NCI-H128 (cell line): Measurements from ENCODE around the gene CDKN2B-AS1.
"Not testable (repeated sequence)": the region's sequence is repeated elsewhere in the genome, so short reads cannot be mapped to it uniquely, and the experiment has no call there.

Experiments
- DNase-seq: peaks from one replicate; lab custom pipeline; 2025; ENCODE audit not compliant: unreplicated experiment; lab: John Stamatoyannopoulos, UW

Gene CDKN2B-AS1

GRCh38 chr9:21994556-21995005 is at the start of gene CDKN2B-AS1:
CDKN2B-AS1 (plus strand) TSS chr9:21994791.
- DNase-seq, result peak; percentile 64

DNA sequence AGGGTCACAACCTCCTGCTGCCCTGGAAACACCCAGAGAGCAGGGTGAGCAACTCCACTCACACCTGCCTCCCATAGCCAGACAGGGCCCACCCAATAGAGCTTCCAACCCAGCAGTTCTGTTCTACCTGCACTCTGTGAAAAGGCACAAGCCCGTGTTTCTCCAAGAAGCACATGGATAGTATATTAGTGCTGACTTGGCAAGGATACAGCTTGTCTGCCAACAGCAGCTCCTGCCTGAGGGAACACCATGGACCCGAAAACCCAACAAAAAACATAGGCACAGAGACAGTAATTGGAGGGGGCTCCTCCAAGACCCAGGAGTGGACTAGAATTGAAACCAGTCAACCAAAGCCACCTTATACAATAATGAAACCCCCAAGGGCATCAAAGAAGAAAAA is 49.0 kb upstream of the CDKN2B-AS1 start:
- DNase-seq, result no peak

DNA sequence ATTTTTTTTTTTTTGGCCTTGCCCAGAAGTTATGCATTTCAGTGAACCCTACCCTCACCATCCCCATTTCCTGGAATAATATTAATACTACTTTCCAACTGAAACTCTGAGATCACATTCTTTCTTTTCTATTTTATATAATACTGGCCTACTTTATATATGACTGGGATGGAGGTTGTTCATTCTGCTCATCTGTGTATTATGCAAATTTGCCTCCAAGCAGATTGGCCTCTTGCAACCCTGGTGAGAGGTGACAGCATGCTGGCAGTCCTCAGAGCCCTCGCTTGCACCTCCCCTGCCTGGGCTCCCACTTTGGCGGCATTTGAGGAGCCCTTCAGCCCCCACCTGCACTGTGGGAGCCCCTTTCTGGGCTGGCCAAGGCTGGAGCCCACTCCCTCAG is 35.8 kb upstream of the CDKN2B-AS1 start:
- DNase-seq, result no peak

- not testable (repeated sequence) for DNase-seq
These were observed 35.3 kb upstream of the CDKN2B-AS1 start for GRCh38 chr9:21959268-21959667.

GRCh38 chr9:21961569-21961968 is 33.0 kb upstream of the CDKN2B-AS1 start:
- DNase-seq, result no peak

GRCh38 chr9:21964925-21965385 is 29.6 kb upstream of the CDKN2B-AS1 start:
- no peak for DNase-seq

GRCh38 chr9:21965401-21965951 is 29.1 kb upstream of the CDKN2B-AS1 start:
- DNase-seq, result no peak

DNA sequence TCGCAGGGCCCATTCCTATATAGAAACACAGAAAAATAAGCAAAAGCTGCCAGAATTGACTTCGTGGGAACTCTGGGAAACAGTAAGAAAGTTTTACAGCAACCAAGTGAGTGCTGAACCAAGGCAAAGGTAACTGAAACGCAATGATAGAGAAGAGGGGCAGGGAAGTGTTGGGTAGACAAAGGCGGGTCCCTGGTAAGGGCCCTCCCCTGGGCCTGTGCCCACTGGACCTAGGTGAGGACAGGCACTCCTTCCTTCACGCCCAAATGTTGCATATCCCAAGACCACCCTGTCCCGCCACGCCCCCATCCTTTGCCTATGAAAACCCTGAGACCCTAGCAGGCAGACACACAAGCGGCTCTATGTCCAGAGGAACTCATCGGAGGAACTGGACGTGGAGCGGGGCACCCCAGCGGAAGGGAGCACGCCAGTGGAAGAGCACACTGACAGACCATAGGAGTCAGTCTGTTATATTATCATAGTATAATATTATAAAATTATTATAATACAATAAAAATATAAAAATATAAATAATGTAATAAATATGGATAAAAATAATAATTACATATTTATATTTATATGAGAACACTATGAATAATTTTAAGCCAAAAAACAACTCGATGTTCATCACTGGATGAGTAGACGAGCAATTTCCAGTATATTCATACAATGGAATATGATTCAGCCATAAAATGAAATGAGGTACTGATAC is 28.3 kb upstream of the CDKN2B-AS1 start:
- no peak for DNase-seq

GRCh38 chr9:21967169-21967568 is 27.4 kb upstream of the CDKN2B-AS1 start:
- DNase-seq, result no peak

DNA sequence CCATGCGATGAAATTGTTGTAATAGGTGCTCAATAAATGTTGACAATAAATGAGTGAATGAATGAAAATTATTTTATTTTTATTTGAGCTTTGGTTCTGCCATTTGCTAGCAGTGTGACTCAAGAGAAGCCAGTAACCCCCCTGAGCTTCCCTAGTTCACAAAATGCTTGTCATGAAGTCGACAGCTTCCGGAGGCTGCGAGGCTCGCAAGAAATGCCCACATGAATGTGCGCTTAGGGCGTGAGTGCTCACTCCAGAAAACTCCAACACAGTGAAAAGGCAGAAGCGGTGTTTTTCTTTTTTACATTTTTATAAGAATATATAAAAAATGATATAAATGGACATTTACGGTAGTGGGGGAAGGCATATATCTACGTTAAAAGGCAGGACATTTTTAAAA is 26.9 kb upstream of the CDKN2B-AS1 start:
- no peak for DNase-seq

GRCh38 chr9:21968331-21969010 is 26.1 kb upstream of the CDKN2B-AS1 start:
- no peak for DNase-seq

DNA sequence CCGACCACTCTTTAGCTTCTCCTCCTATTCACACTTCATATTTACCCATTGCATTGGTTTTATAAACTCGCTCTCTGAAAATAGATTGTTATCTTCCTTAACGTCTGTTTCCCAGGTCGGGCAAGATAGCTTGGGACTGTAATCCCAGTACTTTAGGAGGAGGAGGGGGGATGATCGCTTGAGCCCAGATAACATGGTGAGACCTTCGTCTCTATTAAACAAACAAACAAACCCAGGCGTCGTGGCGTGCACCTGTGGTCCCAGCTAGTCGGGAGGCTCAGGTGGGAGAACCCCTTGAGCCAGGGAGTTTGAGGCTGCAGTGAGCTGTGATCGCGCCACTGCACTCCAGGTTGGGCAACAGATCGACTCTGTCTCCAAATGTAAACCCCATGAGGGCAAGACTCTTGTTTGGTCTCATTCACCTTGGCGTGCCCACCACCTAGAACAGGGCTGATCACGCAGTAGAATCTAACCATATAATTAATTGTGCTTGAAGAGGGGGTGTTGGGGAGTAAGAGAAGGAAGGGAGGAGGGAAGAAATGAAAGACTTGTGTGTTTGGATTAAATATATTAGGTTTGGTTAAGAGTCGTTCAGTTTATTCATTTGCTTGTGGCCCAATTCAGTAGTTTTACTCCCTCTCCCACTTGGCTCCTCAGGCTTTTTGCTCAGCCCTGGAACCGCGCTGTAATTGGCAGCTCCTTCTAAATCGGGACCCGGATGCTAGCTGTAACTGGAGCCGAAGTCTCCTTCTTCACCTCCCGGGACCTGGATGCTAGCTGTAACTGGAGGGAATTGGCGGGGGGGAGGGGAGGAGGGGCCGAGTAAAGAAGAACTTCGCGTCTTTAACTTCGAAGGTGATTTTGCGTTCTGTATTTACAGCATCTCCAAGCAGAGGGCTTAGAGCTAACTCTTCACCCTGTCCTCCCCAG is 25.3 kb upstream of the CDKN2B-AS1 start:
- DNase-seq, result no peak

DNA sequence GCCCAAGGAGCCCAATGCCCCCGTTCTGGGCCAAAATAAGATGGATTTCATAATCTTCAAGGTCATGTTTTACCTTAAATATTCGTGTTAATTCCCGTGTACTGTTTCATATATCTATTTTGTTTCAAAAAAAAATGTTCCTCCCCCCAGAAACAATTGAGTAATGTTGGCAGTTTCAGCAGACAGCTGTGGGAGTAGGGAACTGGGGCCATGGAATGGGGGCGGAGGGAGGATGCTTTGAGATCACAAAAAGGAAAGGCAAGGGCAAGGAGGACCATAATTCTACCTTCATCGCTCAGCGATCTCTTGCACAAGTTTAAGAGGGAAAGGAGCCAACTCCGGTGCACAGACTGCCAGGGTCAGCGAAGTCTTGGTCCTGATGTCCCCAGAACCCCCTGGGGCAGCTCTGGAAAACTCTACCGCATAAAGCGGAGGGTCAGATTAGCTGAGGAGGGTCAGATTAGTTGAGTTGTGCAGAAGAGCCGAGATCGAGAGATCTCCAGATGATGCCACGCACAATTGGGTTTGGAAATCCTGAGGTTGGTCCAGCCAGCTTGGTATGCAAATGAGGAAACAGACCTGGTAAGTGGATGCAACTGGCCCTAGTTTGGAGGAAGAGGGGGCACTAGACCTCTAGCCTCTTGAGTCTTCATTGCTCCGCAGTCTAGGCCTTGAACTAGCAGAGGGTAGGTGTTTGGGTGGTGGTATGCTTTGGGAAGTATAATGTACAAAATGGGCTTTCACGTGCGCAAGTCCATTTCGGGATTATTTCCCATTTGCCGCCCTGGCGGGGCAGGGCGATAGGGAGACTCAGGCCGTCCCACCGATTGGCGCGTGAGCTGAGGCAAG is 24.4 kb upstream of the CDKN2B-AS1 start:
- DNase-seq, result no peak

DNA sequence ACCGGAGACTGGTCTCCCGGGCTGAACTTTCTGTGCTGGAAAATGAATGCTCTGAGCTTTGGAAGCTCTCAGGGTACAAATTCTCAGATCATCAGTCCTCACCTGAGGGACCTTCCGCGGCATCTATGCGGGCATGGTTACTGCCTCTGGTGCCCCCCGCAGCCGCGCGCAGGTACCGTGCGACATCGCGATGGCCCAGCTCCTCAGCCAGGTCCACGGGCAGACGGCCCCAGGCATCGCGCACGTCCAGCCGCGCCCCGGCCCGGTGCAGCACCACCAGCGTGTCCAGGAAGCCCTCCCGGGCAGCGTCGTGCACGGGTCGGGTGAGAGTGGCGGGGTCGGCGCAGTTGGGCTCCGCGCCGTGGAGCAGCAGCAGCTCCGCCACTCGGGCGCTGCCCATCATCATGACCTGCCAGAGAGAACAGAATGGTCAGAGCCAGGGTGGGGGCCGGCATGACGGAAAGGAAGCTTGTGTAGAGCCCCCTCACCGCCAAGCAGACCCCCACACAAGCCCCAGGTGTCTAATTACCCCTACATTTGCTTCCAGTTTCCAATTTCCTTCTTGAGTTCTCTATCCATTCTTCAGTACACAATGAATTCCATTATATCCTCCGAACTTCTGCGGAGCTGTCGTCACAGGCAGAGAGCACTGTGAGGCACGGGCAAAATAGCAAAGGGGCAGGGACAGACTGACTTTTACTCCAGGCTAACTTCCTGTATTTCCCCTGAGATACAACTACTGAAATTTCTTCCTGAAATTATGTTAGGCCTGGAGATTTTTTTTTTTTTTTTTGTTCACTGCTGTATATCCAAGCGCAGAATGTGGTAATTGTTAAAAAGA is 23.6 kb upstream of the CDKN2B-AS1 start:
- DNase-seq, result no peak

- DNase-seq, result no peak
These were observed 22.2 kb upstream of the CDKN2B-AS1 start for GRCh38 chr9:21972361-21972760.

DNA sequence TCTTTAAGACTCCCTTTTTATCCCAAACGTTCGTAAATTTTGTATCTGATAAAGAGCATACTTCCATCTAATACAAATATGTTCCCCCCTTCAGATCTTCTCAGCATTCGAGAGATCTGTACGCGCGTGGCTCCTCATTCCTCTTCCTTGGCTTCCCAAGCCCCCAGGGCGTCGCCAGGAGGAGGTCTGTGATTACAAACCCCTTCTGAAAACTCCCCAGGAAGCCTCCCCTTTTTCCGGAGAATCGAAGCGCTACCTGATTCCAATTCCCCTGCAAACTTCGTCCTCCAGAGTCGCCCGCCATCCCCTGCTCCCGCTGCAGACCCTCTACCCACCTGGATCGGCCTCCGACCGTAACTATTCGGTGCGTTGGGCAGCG is 20.3 kb upstream of the CDKN2B-AS1 start:
- DNase-seq, result no peak

DNA sequence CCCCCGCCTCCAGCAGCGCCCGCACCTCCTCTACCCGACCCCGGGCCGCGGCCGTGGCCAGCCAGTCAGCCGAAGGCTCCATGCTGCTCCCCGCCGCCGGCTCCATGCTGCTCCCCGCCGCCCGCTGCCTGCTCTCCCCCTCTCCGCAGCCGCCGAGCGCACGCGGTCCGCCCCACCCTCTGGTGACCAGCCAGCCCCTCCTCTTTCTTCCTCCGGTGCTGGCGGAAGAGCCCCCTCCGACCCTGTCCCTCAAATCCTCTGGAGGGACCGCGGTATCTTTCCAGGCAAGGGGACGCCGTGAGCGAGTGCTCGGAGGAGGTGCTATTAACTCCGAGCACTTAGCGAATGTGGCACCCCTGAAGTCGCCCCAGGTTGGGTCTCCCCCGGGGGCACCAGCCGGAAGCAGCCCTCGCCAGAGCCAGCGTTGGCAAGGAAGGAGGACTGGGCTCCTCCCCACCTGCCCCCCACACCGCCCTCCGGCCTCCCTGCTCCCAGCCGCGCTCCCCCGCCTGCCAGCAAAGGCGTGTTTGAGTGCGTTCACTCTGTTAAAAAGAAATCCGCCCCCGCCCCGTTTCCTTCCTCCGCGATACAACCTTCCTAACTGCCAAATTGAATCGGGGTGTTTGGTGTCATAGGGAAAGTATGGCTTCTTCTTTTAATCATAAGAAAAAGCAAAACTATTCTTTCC is 19.7 kb upstream of the CDKN2B-AS1 start:
- peak; percentile 86 for DNase-seq

DNA sequence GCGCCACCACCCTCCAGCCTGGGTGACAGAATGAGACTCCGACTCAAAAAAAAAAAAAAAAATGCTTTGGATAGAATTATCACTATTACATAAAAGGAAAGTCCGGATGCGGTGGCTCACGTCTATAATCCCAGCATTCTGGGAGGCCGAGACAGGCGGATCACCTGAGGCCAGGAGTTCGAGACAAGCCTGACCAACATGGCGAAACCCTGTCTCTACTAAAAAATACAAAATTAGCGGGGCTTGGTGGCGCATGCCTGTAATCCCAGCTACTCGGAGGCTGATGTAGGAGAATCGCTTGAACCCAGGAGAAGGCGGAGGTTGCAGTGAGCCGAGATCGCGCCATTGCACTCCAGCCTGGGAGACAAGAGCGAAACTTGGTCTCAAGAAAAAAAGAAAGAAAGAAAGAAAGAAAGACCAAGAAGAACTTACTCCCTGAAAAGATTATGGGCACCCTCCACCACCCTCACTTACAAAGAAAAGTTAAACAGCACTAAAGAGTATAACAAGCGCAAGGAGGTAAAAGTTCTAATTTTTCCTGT is 18.2 kb upstream of the CDKN2B-AS1 start:
- DNase-seq, result no peak
